Activated CD8-positive, alpha-beta memory T cell treated with anti-CD3 and anti-CD28 coated beads, Interleukin-2, amount 50 U/mL, for 1 hour (primary cell): Measurements from ENCODE around the gene LDHD.
A peak's percentile ranks its signal among the peaks of the same experiment; 100 is the strongest.

Experiments used
- DNase-seq: peaks from one replicate; pipeline ENCODE4 v3.0.0-alpha.2; 2020; ENCODE audit errors: extremely low read depth

The LDHD gene

GRCh38 chr16:75114946-75115825 is 1.4 kb downstream of the LDHD start:
- no peak for DNase-seq

DNA sequence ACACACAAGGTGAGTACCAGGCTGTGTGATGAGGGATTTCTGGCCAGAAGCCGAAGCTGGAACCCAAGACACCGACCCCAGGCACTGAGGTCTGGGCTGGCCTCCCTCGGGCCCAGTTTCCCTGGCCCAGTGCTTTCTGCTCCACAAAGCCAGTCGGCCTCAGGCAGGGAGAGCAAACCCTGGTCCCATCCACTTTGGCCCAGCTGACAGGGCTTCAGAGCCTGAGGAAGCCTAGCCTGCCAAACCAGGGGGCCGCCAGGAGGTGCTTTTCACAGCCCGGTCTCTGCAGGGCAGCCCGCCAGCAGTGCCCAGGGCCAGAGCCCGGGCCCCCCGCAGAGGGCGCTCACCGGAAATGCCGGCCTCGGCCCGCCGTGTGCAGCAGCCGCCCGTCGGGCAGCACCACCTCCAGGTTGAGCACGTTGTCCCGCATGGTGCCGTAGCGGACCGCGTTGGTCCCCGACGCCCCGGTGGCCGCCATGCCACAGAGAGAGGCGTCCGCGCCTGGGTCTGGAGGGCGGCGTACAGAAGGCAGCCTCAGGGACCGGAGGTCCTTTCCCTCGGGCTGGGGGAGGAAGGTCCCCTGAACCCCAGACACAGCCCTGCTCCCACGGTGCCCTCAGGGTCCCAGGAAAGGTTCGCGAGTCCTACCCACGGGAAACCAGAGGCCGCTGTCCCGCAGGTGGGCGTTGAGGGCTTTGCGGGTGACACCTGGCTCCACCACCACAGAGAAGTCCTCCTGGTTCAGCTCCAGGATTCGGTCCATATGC is 2.2 kb downstream of the LDHD start:
- DNase-seq: no peak

DNA sequence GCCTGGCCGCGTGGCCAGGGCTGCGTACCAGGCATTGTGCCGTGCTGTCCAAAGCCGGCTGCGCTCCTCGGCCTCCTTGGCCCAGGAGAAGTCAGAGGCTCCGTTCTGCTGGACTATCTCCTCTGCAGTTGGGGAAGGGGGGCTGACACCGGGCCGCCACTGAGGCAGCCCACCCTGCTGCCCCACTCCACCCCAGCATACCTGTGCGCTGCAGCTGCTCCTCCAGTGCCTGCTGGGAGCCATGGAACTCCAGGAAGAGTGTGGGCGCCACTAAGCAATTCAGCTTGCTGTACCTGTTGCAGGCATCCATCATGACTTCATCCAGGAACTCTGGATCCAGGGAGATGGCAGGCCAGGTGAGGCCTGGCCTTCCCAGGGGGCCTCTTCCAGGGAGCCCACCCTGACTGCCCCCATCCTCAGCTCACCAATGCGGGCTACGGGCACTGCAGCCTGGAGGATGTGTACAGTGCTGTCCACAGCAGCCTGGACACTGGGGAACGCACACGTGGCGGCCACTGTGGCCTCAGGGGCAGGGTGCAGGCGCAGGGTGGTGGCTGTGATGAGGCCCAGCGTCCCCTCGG is 2.9 kb downstream of the LDHD start:
- DNase-seq: no peak

- DNase-seq: no peak
These were observed 3.7 kb downstream of the LDHD start for GRCh38 chr16:75112734-75113491.

- DNase-seq: no peak
These were observed 4.4 kb downstream of the LDHD start for GRCh38 chr16:75111961-75112733.

DNA sequence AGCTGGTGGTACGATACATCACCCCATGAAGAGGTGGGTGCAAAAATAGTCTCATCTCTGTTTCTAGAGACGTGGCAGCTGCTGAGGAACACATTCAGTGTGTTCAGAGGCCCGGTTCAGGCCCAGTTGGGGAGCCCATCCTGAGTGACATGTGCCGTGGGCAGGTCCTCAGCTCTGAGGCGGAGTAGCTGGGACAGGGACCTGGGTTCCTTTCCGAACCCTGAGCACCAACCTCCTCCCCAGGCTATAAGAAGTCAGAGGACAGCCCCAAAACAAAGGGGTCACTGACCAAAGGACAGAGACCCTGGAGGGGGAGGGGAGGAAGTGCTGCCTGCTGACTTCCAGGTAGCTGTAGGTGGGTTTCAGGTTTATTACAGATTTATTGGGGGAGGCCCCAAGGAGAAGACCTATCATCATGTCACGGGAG is 5.1 kb downstream of the LDHD start:
- no peak for DNase-seq

DNA sequence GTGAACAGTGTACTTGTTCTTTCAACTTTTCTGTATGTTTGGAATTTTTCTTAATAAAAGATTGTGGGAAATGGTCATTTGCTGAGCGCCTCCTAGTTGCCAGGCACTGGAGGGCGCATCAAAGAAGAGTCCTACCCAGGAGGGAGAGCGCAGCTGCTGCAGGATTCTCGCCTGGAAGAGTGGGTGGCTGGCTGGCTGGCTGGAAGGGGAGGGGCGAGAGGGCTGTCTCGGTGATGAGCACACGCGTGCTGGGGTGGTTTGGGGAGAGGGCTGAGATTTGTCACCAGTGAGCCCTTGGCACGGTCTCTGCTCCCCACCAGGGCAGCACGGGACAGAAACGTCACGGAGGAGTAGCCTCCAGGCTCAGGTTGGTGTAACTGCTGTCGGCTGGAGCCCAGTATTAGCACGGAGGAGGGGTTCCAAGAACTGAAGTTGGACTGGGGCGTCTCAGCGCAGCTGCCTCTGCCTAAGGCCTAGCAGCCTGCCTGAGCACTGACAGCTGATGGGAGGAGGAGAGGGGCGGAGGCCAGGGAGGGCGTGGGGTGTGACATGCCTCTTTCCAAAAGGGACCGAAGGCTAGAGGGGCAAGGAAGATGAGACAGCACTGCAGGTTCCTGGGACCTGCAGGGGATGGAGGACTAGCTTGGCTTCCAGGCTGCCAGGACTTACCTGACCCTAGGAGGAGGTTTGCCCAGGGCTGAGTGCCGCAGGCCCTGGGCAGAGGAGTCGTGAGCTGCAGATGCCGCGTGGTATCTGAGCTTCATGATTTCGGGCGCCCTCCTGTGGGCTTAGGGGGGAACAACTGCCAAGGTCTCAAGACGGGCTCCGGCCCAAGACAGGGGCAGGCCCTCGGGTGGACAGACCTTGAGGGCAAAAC is 5.7 kb downstream of the LDHD start:
- DNase-seq: peak; percentile 55

DNA sequence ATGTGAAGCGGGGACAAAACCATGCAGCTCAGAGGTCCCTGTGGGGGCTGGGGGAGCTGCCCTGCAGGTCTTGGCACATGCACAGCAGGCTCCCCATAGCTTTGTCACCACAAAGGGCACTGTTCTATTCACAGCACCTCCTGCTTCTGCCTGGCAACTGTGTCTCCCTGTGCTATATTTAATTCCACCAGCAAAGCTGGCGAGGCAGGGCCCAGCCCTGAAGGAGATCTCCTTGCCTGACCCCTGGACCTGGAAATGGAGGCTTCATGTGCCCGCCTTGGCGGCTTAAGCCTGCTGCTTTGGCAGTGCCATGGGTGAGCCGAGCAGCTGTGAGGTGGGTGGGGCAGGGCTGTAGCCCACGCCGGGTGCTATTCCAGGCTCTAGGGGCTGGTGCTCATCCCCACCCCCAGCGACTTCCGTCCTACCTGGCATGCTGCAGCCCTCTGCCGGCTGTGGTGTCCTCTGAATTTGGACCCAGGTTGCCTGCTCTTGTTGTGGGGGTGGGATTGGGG is 6.8 kb downstream of the LDHD start:
- no peak for DNase-seq

DNA sequence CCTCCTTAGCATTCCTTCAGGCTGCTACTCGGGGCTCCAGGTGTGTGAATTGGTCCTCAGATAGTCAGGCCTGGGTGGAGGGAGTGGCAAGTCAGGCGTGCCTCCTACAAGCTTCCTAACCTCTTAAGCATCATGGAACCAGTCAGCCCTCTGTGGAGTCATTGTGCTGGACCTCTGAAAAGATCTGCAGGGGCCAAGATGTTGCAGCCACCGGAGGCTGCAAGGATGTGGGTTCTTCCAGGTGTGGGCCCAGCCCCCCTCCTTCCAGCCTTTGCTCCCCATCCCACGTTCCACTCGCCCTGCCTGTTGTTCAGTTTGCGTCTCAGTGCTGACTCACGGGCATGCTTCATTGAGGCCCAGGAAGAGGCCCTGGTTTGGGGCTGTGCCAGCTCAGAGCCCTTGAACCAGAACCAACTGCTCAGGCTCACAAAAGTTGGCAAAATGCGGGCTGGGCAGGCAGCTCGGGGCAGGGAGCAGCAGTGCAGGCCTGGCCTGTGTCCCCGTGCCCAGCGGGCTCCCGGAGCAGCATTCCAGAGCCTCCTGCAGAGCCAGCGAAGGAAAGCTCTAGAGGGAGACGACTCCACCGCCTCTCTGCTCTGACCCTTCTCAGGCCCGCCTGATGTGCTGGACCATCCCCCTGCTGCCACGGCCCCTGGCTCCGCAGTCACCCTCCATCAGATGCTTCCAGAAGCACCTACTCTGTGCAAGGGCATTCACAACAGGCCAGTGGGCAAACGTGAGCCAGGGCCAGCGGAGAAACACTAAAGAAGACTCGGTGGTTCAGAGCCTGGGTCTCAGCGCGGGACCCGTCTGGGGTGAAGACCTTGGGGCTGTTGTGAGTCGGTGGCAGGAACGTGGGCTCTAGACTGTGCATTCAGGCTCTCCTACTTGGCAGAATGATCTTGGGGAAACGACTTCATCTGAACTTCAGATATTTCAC is 7.5 kb downstream of the LDHD start:
- DNase-seq: peak; percentile 54

DNA sequence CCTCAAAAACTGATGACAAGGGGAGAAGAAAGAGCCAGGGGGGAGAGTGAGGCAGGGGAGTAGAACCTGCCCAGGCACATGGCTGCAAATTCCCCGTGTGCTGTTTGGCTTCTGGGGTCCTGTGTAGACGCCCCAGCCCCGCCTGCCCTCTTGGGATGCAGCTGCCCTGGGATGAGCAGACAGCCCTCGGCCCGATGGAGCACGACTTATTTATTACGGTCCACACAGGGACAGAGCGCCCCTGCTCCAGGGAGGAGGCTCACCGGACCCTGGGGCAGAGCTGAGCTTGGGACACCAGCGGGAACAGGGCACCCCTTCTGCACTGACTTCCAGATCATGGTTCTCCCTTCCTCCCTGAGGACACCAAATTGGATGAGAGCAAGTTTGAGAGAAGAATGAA is 9.1 kb downstream of the LDHD start:
- no peak for DNase-seq

DNA sequence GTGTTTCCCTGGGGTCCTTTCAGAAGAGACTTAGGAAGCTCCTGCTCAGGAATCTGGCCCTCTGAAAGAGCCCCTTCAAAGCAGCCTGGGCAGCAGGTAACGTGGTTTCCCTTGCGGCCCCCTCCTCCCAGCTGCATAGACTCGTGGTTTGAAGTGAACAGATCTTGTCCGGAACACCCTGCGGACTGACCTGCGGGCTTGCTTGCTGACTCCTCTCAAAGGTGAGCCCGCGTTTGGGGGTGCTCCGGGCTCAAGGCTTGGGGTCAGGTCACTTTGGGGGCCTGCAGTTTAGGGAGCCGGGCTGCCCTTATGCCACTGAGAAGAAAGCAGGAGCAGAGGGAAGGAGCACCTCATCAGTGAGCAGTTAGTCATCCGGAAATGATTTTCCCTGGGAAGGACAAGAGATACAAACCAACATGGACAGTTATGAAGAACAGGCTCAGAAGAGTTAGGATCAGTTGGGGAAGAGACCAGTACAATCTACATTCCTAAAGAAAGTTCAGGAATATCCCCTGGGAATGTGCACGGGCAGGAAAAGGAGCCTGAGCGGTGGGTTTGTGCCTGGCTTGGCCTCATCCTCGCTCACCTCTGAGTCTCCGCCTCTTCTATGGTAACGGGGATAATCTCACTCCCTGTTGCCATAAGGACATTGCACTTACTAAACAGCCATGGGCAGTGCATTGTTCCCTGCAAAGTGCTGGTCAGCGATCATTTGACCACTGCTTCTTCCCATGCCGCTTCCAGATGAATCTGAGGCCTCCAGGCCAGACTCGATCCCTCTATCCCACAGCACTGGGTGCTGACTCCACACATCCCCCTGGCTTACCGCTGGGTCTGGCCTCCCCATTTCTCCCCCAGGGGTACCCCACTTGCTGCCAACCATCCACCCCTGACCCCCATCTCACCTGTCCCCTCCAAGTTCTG is 10.0 kb downstream of the LDHD start:
- DNase-seq: no peak

- DNase-seq: no peak
These were observed 11.1 kb downstream of the LDHD start for GRCh38 chr16:75105306-75106061.

DNA sequence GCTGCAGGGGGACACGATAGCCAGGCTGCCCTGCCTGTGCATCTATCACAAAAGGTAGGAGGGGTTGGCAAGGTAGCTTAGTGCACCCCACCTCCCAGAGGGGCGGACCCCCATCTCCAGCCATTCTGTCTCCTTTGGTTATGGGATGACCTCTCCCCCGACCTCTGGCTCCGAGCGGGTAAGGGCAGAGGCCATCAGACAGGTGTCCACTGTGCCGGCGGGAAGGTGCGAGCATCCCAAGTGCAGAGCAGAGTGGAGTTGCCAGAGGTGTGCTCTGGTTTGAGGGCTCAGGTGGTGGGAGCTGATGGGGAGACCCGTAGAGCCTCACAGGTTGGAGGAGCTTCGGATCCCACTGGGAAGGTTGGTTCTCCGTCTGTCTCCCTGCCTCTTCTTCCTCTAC is 11.7 kb downstream of the LDHD start:
- no peak for DNase-seq

DNA sequence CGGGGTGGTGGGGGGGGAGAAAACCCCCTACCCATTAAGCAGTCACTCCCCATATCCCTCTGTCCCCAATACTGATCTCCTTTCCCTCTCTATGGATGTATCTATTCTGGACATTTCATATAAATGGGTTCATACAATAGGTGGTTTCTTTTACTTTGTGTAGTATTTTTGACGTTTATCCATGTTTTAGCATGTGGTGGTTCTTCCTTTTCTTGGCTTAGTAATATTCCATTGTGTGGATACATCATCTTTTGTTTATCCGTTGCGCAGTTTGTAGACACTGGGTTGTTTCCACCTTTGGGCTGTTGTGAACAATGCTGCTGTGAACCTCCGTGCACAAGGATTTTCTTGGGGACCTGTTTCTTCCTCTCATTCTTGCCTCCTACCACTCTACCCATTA is 12.6 kb downstream of the LDHD start:
- no peak for DNase-seq

DNA sequence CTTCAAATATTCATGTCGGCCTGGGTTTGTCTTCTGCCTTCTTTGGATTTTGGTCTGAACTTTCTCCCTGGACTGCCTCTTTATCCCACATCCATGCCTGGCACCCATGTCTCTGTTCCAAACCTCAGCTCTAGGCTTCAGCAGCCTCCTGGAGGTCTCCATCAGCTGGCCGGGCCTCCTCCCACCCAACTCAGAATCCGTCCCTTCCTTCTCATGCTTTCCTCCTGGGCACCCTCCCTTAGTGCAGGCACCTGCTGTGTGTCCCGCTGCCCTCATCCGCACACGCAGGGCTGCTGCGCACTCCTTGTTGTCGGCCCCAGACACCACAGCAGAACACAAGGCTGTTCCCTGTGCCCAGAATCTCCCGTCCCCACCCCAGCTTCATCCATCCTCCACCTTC is 14.0 kb downstream of the LDHD start:
- no peak for DNase-seq

DNA sequence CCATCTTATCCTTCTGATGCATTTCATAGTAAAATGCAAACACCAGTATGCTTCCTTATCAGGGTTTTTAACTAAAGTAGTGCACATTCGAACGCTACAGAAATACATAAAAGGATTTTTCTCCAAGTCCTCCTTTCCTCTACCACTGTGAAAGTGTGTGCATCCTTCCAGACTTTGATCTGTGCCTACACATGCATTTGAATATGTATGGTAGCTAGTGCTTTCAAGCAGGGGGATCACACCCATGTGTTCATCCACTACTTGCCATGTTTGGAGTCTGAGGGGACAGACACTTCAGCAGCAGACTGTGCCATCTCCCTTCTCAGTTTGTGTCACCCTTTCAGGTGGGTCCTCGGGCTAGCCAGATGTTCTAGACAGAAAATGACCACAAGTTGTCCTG is 14.9 kb downstream of the LDHD start:
- no peak for DNase-seq

DNA sequence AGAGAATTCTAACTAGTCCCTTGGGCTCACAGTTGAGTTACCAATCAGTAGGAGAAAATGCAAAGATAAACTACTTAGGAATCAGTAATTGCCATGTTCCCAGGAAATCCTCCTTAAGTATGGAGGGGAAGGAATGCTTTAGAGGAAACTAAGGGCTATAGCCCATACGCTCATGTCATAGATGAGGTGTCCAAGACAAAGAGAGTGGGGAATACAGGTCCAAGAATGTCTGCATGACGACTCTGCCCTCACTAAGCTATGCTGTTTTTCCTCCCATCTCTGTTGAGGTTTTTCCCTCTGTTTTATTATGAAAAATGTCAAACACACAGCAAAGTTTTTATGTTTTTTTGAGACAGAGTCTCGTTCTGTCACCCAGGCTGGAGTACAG is 16.0 kb downstream of the LDHD start:
- DNase-seq: no peak
